ENCODE data around the gene WRAP73. TPM values are rescaled to one million over a fixed set of nuclear protein-coding genes. Genes with fewer than 3 reads are reported as not detected.
"Not testable (repeated sequence)": the region's sequence is repeated elsewhere in the genome, so short reads cannot be mapped to it uniquely, and the experiment has no call there.

WRAP73 gene
- total RNA-seq, 3 donors from 2014 or later, result 19.3 to 23.6 (median 20.2) TPM

DNA sequence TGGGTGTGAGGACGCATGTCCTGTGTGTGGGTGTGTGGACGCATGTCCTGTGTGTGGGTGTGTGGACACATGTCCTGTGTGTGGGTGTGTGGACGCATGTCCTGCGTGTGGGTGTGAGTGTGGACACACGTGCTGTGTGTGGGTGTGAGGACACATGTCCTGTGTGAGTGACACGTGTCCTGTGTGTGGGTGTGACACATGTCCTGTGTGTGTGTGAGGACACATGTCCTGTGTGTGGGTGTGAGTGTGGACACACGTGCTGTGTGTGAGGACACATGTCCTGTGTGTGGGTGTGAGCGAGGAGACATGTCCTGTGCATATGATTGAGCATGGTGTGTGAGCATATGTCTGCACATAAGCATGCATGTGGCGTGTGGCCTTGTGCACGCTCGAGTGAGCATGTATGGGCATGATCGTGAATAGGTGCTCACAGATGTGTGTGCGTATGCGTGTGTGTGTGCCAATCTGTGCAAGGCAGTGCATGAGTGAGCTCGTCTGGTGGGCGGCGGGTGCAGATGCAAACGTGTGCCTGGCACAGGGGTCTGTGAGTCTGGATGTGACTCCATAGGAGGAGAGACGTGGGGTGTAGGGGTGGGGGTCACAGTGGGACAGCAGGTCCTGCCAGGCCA, 63.8 kb downstream of the WRAP73 start:
- Histone ChIP-seq H3K27me3 (peaks cover 0 to 12% of the 10 kb centered on the region in 2 donors), H3K9me3 (no peaks in the 10 kb centered on the region), H3K27ac (no peak overlapping the region), H3K4me3 (no peak overlapping the region), H3K36me3 (no peaks in the 10 kb centered on the region), H3K4me1 (no peaks in the 10 kb centered on the region)
- no peak for DNase-seq (ENCODE audit: low spot score in 2 of 2)
- TF ChIP-seq POLR2AphosphoS5 (IDR thresholded peaks at IDR 0.05), result no peak
- TF ChIP-seq, protein P1, sequence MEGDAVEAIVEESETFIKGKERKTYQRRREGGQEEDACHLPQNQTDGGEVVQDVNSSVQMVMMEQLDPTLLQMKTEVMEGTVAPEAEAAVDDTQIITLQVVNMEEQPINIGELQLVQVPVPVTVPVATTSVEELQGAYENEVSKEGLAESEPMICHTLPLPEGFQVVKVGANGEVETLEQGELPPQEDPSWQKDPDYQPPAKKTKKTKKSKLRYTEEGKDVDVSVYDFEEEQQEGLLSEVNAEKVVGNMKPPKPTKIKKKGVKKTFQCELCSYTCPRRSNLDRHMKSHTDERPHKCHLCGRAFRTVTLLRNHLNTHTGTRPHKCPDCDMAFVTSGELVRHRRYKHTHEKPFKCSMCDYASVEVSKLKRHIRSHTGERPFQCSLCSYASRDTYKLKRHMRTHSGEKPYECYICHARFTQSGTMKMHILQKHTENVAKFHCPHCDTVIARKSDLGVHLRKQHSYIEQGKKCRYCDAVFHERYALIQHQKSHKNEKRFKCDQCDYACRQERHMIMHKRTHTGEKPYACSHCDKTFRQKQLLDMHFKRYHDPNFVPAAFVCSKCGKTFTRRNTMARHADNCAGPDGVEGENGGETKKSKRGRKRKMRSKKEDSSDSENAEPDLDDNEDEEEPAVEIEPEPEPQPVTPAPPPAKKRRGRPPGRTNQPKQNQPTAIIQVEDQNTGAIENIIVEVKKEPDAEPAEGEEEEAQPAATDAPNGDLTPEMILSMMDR (IDR thresholded peaks at IDR 0.05), result no peak
- no peak for TF ChIP-seq POLR2A (IDR thresholded peaks at IDR 0.05)
- intact Hi-C loops (cut with DNase I; ENCODE audit: low total_unique reads), result no loop called here

DNA sequence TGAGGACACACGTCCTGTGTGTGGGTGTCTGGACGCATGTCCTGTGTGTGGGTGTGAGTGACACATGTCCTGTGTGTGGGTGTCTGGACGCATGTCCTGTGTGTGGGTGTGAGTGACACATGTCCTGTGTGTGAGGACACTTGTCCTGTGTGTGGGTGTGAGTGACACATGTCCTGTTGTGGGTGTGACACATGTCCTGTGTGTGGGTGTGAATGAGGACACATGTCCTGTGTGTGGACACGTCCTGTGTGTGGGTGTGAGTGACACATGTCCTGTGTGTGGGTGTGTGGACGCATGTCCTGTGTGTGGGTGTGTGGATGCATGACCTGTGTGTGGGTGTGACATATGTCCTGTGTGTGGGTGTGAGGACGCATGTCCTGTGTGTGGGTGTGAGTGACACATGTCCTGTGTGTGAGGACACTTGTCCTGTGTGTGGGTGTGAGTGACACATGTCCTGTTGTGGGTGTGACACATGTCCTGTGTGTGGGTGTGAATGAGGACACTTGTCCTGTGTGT, 64.5 kb downstream of the WRAP73 start:
- intact Hi-C loops (cut with DNase I; ENCODE audit: low total_unique reads), result not testable (repeated sequence)
- H3K27me3 ChIP-seq, result peaks cover 0 to 18% of the 10 kb centered on the region in 2 donors

GRCh38 chr1:3584915-3585314, 65.0 kb downstream of the WRAP73 start:
- Histone ChIP-seq H3K27ac (no peak overlapping the region), H3K36me3 (no peaks in the 10 kb centered on the region), H3K27me3 (peaks cover 0 to 23% of the 10 kb centered on the region in 2 donors), H3K4me3 (no peak overlapping the region), H3K9me3 (no peaks in the 10 kb centered on the region), H3K4me1 (no peaks in the 10 kb centered on the region)
- TF ChIP-seq POLR2A (IDR thresholded peaks at IDR 0.05) (no peak), POLR2AphosphoS5 (IDR thresholded peaks at IDR 0.05) (no peak)
- TF ChIP-seq, protein P1 (IDR thresholded peaks at IDR 0.05), result no peak
- intact Hi-C loops (cut with DNase I; ENCODE audit: low total_unique reads), result no loop called here
- no peak for DNase-seq (ENCODE audit: low spot score in 2 of 2)

More for the DNA sequence above, 64.5 kb downstream of the WRAP73 start:
- H3K4me3 ChIP-seq; H3K4me1 ChIP-seq; DNase-seq (ENCODE audit: low spot score in 2 of 2); H3K9me3 ChIP-seq; H3K27ac ChIP-seq; H3K36me3 ChIP-seq: not testable (repeated sequence)

DNA sequence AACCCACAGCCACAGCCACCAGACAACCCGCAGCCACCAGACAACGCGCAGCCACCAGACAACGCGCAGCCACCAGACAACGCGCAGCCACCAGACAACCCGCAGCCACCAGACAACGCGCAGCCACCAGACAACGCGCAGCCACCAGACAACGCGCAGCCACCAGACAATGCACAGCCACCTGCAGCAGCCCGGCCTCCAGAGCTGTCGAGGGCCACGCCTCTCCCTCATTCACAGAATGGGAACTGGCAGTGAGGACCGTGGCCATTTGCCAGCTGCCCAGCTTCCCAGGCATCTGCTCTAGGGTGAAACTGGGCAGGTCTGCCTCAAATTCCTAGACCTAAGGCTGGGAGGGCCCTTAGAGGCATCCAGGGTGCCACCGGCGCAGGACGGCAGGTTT, 66.2 kb downstream of the WRAP73 start:
- peaks cover 0 to 33% of the 10 kb centered on the region in 2 donors for H3K27me3 ChIP-seq
- H3K27ac ChIP-seq; H3K9me3 ChIP-seq; intact Hi-C loops (cut with DNase I; ENCODE audit: low total_unique reads); H3K4me1 ChIP-seq; H3K36me3 ChIP-seq; DNase-seq (ENCODE audit: low spot score in 2 of 2); H3K4me3 ChIP-seq: not testable (repeated sequence)

GRCh38 chr1:3581296-3582036, 68.4 kb downstream of the WRAP73 start:
- no peaks in the 10 kb centered on the region for H3K4me1 ChIP-seq
- no peak for DNase-seq (ENCODE audit: low spot score in 2 of 2)
- H3K4me3 ChIP-seq, result no peak overlapping the region
- TF ChIP-seq, protein P1 (IDR thresholded peaks at IDR 0.05), result no peak
- TF ChIP-seq POLR2A (IDR thresholded peaks at IDR 0.05), result no peak
- no peak for TF ChIP-seq POLR2AphosphoS5 (IDR thresholded peaks at IDR 0.05)
- H3K9me3 ChIP-seq, result no peaks in the 10 kb centered on the region
- no peak overlapping the region for H3K27ac ChIP-seq
- intact Hi-C loops (cut with DNase I; ENCODE audit: low total_unique reads), result no loop called here
- no peaks in the 10 kb centered on the region for H3K36me3 ChIP-seq
- peaks cover 0 to 33% of the 10 kb centered on the region in 2 donors for H3K27me3 ChIP-seq

Other genes starting within 250 kb of the WRAP73 start
- 10 to 100 TPM in 2 of 3 donors, under 1 TPM in 1; 0.80 to 16.2 (median 15.1) TPM for gene ARHGEF16, start 195.4 kb downstream of the WRAP73 start, total RNA-seq
- 10 to 100 TPM; 19.3 to 32.1 (median 24.2) TPM for gene MEGF6, start 38.6 kb downstream of the WRAP73 start, total RNA-seq
- gene TPRG1L, start 25.1 kb downstream of the WRAP73 start, total RNA-seq, result 10 to 100 TPM; 32.4 to 56.8 (median 34.5) TPM
- 1 to 10 TPM in 1 of 3 donors, under 1 TPM in 1, not detected in 1; 0.66 to 1.0 TPM for gene TP73, start 2.4 kb upstream of the WRAP73 start, total RNA-seq
- not detected for gene CCDC27, start 102.3 kb upstream of the WRAP73 start, total RNA-seq
- 1 to 10 TPM; 1.3 to 4.7 (median 4.6) TPM for gene SMIM1, start 122.6 kb upstream of the WRAP73 start, total RNA-seq
- gene LRRC47, start 146.4 kb upstream of the WRAP73 start, total RNA-seq, result 10 to 100 TPM; 31.5 to 34.2 (median 34.2) TPM
- 10 to 100 TPM; 24.0 to 33.8 (median 30.5) TPM for gene CEP104, start 207.1 kb upstream of the WRAP73 start, total RNA-seq
- gene DFFB, start 207.4 kb upstream of the WRAP73 start, total RNA-seq, result 10 to 100 TPM in 2 of 3 donors, 1 to 10 TPM in 1; 9.1 to 14.4 (median 11.3) TPM